Stimulated activated CD8-positive, alpha-beta memory T cell treated with anti-CD3 and anti-CD28 coated beads, Interleukin-7, amount 100 ng/mL, for 24 hours (primary cell): ENCODE measurements around the gene SLC44A5.
"Not testable (repeated sequence)": the region's sequence is repeated elsewhere in the genome, so short reads cannot be mapped to it uniquely, and the experiment has no call there.

Experiments
- DNase-seq: peaks from one replicate; pipeline ENCODE4 v3.0.0-alpha.2; 2020; ENCODE audit warnings: low read depth

SLC44A5 gene

DNA sequence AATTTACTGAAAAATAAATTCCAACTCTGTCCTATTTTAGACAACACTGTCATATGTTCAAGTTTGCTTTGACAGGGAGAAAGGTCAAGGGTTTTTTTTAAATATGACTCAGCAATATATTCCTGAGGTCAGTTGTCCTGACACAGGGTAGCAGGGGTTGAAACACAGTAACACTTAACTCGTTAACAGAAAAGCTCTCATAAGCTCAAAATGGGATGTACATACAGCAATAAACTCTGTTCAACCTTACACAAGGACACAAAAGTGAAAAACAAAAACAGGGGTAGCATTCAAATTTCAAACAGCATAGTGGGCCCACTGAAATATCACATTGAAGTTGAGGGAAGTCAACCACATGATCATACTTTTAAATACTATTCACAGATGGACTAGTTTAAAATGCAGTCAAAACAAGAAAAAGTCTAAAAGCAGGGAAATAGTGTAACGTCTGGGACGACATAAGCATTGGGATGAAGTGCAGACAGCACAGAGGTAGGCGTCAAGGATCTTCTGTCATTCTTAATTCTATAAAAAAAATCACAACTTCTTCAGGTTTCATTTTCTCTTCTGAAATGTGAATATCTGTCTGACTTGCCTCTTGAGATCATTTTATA is 89.9 kb downstream of the SLC44A5 start:
- DNase-seq = no peak

DNA sequence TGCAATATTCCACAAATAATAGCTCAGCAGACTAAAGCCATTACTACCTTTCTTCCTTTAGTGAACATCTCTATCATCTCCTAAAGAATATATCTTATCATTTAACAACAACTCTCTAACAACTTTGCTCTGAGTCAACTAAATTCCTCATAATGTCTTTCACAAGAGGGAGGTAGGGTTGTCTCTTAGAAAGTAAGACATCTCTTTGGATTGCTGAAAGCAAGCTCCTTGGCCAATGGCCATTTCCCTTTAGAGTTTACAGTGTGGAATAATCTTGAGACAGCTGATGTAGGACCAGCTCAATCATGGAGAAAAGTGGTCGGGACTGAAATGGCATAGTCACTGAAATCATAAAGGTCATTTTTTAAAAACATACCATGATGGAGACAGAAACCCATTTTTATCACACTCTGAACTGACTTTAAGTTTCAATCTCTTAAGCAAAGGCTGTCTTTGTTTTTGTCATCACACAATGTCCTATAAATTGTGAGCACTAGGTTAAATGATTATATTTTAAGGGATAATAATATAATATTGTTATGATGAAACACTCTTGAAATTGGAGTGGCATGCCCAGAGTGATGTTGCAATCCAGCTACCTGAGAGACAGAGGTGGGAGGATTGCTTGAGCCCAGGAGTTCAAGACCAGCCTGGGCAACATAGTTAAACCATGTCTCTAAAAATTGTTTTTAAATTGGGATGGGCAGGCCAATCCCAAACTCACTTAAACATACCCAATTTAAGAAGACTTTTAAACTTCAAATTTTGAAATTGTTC is 91.1 kb downstream of the SLC44A5 start:
- DNase-seq = no peak

DNA sequence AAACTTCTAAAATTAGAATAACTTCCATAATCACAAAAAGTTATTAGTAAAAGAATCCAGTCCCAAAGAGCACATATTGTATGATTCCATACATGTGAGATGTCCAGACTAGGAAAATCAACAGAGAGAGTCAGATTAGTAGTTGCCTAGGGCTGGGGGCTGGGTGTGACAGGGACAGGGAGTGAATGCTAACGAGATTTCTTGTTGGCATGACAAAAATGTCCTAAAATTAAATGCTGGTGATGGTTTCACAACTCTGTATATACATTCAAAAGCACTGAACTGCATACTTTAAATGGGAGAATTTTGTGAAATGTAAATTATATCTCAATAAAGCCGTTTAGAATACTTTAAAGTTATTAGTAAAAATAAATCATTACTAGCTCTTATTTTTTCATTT is 92.2 kb downstream of the SLC44A5 start:
- DNase-seq = no peak

DNA sequence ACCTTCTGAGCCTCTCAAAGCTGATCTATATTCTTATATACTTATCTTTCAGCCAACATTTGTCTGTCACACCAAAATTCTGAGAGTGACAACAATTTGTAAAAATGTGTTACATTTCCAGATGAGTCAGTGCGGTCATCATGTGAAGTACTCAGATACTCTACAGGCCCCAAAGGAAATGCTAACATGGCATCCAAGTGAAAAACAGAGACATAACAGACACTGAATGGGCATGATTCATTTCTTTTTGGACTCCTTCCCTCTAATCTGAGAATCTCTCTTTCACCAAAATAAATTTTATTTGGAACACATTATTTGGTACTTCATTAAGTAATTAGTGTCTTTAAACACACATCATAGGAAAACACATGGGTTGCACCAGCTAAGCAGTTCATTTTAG is 96.6 kb downstream of the SLC44A5 start:
- DNase-seq = no peak

DNA sequence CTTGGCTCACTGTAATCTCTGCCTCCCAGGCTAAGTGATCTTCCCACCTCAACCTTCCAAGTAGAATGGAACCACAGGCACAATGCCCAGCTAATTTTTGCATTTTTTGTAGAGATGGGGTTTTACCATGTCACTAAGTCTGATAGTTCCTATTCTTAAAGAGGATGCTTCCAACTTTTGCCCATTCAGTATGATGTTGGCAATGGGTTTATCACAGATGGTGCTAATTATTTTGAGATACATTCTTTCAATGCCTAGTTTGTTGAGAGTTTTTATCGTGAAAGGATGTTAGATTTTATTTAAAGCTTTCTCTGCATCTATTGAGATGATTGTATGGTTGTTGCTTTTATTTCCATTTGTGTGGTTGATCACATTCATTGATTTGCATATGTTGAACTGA is 103.9 kb downstream of the SLC44A5 start:
- no peak for DNase-seq

DNA sequence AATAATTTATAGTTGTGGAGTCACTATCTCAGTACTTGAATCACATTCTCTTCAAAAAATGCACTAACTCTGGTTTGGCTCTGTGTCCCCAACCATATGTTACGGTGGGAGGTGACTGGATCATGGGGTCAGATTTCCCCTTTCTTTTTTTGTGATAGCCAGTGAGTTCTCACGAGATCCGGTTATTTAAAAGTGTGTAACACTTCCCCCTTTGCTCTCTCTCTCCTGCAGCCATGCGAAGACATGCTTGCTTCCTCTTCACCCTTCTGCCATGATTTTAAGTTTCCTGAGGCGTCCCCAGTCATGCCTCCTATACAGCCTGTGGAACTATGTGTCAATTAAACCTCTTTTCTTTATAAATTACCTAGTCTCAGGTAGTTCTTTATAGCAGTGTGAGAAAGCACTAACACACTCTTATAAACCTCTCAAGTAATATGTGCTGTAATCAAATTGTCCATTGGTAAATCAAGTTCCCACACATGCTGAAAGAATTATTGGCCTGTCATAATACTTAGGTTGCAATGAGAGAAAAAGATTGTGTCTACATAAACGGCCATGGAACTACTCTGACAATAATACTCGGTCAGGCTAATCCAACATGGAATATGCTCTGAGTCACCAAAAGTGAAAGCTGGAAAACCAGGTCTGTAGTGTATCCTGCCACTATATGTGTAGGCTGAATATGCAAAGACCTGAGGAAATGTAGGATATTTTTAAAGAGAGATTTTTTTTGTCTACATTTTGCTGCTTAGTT is 107.5 kb downstream of the SLC44A5 start:
- DNase-seq = no peak

DNA sequence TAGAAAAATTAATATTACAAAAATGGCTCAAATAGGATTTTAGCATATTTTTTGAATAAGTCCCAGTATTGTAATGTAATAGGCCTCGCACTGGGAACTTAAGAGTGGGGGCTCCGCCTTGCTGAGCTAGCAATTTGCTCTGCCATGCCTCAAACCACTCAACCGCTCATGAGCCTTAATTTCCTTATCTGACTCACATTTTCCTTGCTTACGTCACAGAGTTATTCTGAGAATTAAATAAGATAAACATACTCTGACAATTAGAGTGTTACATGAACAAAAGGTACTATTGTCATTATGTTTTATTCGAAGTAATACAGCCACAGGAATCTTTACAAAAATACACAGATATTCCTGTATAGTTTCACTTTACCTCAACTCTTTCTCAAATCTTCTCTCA is 108.1 kb downstream of the SLC44A5 start:
- DNase-seq = no peak

DNA sequence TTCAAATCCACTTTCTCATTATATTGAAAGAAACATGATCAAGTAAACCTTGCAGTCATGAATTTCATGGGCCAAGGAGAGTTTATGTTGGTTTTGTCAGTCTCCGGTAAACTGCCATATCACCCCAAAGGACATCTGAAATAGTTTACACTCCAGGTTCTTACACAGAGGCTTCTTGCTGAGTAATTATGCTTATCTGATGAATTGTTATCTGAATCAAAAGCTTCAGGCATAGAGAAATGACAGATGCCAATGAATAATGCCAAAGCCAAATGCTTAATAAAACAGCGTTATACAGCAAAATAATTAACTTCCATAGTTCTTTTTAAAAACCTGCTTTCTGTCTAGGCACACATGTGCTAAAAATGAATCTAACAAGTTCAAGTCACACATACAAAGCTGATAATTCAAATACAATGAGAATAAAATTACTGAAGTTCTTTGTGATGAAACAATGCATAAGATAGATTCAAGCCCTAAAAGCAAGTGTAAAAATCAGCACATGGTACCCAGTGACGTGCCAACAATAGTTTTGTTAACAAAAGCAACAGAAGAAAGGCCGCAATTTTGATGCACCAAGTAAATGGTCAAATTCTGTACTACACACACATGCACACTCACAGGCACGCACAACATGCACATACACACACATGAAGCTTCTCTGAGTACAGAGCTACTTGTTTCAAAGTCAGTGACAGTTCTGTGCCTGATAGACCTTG is 109.2 kb downstream of the SLC44A5 start:
- DNase-seq = no peak

DNA sequence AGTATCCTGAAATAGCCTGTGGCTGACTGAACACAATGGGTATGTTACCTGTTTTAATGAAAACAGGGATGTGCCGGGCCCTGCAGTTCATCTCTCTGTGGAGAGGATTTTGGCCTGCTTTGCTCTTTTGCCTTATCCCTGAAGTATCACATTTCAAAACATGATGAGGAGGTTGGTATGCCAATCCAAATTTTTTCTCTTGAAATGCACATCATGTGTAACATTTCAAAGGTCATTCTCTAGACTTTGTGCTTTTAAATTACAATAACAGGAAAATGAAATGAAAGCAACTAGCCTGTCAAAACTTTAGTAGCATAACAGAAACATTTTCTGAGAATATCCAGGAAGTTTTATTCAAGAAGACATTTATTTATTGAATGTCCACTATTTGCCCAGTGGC is 118.9 kb downstream of the SLC44A5 start:
- DNase-seq = no peak

DNA sequence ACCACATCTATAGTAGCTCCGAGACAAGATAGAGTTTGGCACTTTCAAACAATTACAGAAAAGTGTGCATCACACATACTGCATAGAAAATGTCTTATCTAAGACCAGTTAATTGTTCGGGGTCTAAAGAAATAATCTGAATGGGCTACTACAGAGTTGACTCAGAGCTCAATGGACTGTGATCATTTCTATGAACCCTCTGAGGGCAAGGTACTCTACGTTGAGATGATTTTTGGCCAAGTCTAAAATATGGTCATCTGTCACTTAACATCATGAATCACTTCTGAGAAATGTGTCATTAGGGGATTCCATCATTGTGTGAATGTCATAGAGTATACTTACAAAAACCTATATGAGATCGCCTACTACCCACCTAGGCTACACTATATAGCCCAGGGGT is 123.5 kb downstream of the SLC44A5 start:
- no peak for DNase-seq

DNA sequence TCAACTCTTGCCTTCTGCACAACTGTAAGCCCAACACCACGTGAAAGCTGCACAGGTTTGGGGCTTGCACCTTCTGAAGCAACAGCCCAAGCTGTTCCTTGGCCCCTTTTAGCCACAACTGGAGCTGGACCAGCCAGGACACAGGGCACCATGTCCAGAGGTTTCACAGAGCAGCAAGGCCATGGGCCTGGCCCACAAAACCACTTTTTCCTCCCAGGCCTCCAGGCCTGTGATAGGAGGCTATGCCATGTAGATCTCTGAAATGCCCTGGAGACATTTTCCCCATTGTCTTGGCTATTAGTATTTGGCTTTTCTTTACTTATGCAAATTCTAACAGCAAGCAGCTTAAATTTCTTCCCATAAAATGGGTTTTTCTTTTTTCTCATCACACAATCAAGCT is 126.1 kb downstream of the SLC44A5 start:
- DNase-seq = no peak

DNA sequence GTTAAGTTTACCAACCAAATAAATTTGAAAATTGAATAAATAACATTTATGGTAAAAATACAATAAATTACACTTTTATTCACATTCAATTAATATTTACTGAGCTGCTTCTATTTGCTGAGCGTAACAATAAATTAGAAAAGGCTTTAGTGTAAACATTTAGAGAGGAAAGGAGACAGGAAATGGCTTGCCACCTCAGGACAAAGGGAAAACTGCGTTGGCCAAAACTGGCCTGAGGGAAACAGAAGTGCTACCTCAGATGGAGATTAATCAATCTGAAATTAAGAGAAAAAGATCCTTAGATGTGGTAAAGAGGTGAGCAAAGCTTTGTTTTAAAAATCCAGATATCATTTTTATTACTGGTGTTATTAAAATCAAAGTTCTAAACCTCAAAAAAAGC is 128.0 kb downstream of the SLC44A5 start:
- DNase-seq = no peak

DNA sequence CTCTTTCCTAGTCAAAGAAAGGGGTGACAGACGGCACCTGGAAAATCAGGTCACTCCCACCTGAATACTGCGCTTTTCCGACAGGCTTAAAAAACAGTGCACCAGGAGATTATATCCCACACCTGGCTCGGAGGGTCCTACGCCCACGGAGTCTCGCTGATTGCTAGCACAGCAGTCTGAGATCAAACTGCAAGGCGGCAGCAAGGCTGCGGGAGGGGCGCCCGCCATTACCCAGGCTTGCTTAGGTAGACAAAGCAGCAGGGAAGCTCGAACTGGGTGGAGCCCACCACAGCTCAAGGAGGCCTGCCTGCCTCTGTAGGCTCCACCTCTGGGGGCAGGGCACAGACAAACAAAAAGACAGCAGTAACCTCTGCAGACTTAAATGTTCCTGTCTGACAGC is 134.4 kb downstream of the SLC44A5 start:
- not testable (repeated sequence) for DNase-seq

DNA sequence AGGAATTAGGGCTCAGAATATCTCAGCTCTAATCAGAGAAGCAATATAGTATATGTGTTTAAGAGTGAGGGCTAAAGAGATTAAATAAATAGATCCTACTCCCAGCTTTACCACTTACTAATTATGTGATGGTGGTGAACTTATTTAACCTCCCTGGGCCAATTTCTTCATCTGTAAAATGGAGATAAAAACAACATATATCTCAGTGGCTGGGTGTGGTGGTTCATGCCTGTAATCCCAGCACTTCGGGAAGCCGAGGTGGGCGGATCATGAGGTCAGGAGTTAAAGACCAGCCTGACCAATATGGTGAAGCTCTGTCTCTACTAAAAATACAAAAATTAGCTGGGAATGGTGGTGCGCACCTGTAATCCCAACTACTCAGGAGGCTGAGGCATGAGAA is 135.2 kb downstream of the SLC44A5 start:
- DNase-seq = no peak

DNA sequence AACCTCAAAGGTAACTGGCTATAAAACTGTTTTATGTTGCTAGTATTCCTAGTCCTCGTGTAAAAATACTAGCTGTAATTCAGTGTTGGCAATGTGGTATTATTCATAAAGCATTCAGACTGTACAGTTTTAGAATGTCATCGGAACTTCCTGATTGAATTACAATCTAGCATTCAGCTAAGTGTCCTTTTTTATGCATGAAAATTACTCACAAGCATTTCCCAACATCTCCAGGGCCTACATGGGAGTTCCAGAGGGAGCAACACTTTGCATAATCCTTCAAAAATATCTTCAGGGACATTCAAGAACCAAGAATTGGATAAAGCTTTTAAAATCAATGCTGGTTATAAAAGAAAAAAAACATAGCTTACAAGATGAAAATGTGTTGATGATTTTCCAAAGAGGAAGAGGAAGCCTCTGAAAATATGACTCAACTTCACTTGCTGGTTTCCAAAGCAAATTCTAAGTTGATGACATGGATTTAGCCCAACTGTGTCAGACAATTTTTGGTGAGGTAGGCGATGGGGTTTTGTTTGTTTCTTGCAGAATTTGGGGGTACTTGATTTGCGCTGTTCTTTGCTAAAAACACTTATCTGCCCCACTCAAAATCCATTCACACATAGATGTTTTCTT is 137.8 kb downstream of the SLC44A5 start:
- DNase-seq = no peak

DNA sequence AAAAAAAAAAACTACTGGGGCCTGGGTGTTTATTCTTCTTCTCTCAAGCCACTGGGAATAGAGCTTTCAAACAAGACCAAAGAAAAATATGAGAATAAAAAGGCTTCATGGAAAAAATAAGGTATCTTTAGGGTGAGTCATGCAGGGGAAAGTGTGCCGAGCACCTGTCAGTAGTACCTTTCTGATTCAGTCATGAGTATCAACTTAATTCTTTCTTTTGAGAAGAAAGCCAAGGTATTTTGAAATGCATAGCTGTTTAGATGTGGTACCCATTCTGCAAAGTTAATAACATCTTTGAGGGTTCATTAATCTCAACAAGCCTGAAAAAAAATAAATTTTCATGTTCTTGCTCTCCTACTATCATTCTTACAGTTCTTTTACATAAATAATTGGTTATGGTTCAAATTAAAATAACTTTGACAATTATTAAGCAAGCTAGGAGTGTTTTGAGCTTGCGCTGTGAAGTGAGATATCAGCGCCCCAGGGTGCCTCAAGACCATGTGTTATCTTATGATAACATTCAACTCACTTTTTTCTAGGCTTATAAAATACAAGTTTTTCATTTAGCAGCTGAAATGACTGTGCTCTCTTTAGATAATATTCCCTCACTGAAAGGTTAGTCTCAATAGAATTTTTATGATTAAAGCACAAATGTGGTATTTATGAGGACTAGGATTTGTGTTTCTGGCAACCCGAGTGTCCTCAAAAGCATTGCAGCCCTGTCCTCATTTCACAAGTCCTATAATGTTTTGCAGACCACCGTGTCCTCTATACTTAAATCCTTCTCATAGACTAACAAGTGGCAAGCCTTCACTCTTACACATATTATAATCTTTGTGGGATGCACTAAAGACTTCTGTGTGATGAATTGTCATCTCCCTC is 138.6 kb downstream of the SLC44A5 start:
- no peak for DNase-seq

DNA sequence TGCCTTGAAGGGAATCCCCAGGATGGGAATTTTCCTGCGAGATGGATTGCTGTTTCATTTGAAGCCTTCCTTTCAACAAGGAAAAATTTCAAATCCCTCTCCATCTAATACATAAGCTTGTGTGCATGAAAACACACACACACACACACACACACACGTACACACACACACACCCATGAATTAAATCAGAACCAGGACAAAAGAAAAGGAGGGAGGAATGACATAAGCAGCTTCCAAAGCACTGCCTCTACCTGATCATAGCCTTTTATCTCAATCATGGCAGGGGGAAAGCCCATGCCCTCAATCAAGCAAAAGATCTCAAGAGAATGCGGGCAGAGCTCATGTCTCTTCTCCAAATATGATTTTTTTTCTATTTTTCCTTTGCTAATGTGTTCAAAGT is 139.7 kb downstream of the SLC44A5 start:
- DNase-seq = no peak

DNA sequence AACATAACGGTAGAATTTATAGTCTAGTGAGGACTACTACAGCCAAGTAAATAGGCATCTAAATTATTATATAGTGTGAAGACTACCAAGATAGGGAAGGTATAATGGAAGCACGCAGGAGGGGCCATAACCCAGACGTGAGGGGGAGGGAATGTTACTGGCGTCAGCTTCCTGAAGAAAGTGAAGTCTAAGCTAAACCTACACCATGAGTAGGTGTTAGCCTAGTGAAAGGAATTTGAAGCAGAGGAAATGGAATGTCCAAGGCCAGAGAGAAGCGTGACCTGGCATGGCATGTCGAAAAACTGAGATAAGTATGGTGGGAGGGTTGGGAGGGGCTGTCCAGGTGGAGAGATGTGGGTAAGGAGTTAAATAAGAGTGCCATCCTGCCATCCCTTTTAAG is 140.5 kb downstream of the SLC44A5 start:
- DNase-seq = no peak

DNA sequence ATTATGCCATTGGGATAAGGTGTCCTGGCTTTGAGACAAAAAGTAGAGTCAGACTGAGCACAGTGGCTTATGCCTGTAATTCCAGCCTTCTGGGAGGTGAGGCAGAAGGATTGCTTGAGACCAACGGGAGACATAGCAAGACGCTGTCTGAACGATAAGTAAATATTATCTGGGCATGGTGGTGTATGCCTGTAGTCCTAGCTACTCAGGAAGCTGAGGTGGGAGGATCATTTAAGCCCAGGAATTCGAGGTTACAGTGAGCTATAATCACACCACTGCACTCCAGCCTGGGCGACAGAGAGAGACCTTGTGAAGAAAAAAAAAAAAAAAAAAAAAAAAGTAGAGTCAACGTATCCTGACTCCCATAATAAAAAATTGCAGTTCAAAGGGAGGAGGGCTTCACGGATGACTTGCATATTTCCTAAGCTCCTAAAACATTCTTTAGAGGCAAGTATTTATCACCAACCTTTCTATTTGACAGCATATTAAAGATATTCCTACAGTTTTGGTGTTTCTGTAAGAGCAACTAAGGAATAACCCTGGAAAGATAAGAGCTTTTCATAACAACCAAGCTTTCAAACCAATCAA is 141.2 kb downstream of the SLC44A5 start:
- no peak for DNase-seq

DNA sequence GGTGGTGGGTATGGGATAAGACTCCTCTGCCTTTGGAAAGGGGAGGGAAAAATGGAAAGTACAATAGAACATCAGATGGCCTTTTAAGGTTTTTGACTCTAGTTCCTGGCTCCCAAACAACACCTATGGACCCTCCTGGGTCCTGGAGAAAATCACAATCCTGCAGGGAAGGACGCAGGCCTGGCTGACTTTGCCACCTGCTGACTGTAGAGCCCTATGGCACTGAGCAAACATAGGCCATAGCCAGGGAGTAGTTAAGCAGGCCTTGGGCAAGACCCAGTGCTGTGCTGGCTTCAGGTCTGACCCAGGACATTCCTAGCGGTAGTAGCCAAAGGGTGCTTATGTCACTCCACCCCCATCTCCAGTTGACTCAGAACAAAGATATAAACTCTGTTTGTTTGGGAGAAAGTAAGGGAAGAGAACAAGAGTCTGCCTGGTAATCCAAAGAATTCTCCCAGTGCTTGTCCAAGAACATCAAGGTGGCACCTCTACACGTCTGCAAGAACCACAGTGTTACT is 149.0 kb downstream of the SLC44A5 start:
- no peak for DNase-seq

DNA sequence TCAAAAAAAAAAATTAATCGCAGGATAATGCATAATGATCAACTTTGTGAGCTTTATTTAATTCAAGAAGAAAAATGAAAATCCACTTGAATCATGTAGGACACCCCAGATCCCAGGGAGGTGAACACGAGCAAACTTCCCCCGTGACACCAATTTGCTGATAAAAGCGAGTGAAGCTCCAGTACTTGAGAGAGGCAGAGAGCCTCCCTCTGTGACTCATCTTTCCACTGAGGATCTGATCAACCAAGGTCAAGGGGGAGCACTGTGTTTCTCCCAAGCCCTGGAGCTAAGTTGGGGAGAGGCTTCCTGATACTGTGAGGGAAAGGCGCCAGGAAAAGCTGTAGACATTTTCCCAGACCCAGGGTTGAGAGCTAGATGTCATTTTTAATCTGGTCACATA is 160.9 kb downstream of the SLC44A5 start:
- no peak for DNase-seq
